GM21367 (cell line): Measurements from ENCODE around the gene SPSB2.
"Not testable (repeated sequence)": the region's sequence is repeated elsewhere in the genome, so short reads cannot be mapped to it uniquely, and the experiment has no call there.

Experiments used
- ATAC-seq: cut with Tn5 transposase; IDR thresholded peaks from one replicate; pipeline ENCODE4 v1.9.1; 2021; ENCODE audit not compliant: unreplicated experiment

The SPSB2 gene

GRCh38 chr12:6873094-6874014 is at the start of gene SPSB2:
TSS of gene SPSB2 (minus strand) at chr12:6873303. CDS start at chr12:6872901, 402 bp downstream.
- peak; percentile 61 for ATAC-seq

- no peak for ATAC-seq
These were observed 49.2 kb upstream of the SPSB2 start for GRCh38 chr12:6921996-6922946.

GRCh38 chr12:6921539-6921938 is 48.4 kb upstream of the SPSB2 start:
- no peak for ATAC-seq

GRCh38 chr12:6919588-6919987 is 46.5 kb upstream of the SPSB2 start:
- ATAC-seq, result no peak

GRCh38 chr12:6917491-6918231 is 44.6 kb upstream of the SPSB2 start:
- ATAC-seq, result no peak

- ATAC-seq, result no peak
These were observed 43.5 kb upstream of the SPSB2 start for GRCh38 chr12:6916426-6917200.

- no peak for ATAC-seq
These were observed 42.7 kb upstream of the SPSB2 start for GRCh38 chr12:6915789-6916285.

- no peak for ATAC-seq
These were observed 42.1 kb upstream of the SPSB2 start for GRCh38 chr12:6914947-6915788.

- no peak for ATAC-seq
These were observed 41.3 kb upstream of the SPSB2 start, which contains the start of gene ENO2 for GRCh38 chr12:6914246-6914946. TSS of gene ENO2 (plus strand) at chr12:6914580. CDS start at chr12:6915833, 1,253 bp downstream.

- no peak for ATAC-seq
These were observed 39.2 kb upstream of the SPSB2 start for GRCh38 chr12:6912164-6912935.

- ATAC-seq, result no peak
These were observed 36.5 kb upstream of the SPSB2 start for GRCh38 chr12:6909421-6910145.

GRCh38 chr12:6908141-6908540 is 35.0 kb upstream of the SPSB2 start:
- not testable (repeated sequence) for ATAC-seq

GRCh38 chr12:6905414-6906040 is 32.4 kb upstream of the SPSB2 start:
- no peak for ATAC-seq

- ATAC-seq, result peak; percentile 88
These were observed 31.5 kb upstream of the SPSB2 start, which contains the start of gene LRRC23 for GRCh38 chr12:6904280-6905276. TSS of gene LRRC23 (plus strand) at chr12:6904822. CDS start at chr12:6905634, 812 bp downstream.

GRCh38 chr12:6903722-6904121 is 30.6 kb upstream of the SPSB2 start:
- no peak for ATAC-seq
